Naive thymus-derived CD4-positive, alpha-beta T cell (primary cell): ENCODE data around the gene OR52E6. TPM values are rescaled to one million over a fixed set of nuclear protein-coding genes. Genes with fewer than 3 reads are reported as not detected.

Experiments used
- ATAC-seq: fragments of 150-1000 bp; cut with Tn5 transposase; 2 replicates; pipeline ENCODE4 v1.10.0; 2021; ENCODE audit warnings: mild to moderate bottlenecking, moderate library complexity
- CTCF ChIA-PET: fragments of 350-600 bp; sonication (Branson Sonifier 250); formaldehyde crosslinking; loops from one replicate; lab custom pipeline; 2021; ENCODE audit warnings: antibody characterized with exemption; lab: Charles Lee
- POLR2A ChIA-PET: fragments of 350-600 bp; sonication (Branson Sonifier 250); formaldehyde crosslinking; loops from one replicate; lab custom pipeline; 2021; ENCODE audit warnings: antibody characterized with exemption, inconsistent platforms; lab: Charles Lee
- DNase-seq, 9 donors: peaks; one replicate each; pipeline versions ENCODE4 v3.0.0 to v3.0.0-alpha.2; 2020 to 2022; ENCODE audit warnings: mixed read lengths in 1 of 9
- H3K27ac ChIP-seq: one replicate; pipeline ENCODE4 v1.7.0; 2013; ENCODE audit warnings: mild to moderate bottlenecking, low read depth, low read length, moderate library complexity
- H3K27me3 ChIP-seq, 2 donors: one replicate each; pipeline ENCODE4 v1.7.0; 2013; ENCODE audit warnings: low read length in 2 of 2, mild to moderate bottlenecking in 2 of 2, moderate library complexity in 2 of 2; ENCODE audit not compliant: control insufficient read depth in 2 of 2, insufficient read depth in 2 of 2
- H3K36me3 ChIP-seq, 3 experiments: 1 replicate in 2 of 3; 2 replicates in 1 of 3; pipeline ENCODE4 v1.7.0; 2013; ENCODE audit warnings: low read length in 3 of 3, mild to moderate bottlenecking in 3 of 3, moderate library complexity in 1 of 3; ENCODE audit not compliant: insufficient read depth in 3 of 3, control insufficient read depth in 2 of 3
- H3K4me1 ChIP-seq, 2 donors: one replicate each; pipeline ENCODE4 v1.7.0; 2013; ENCODE audit warnings: low read length in 2 of 2, mild to moderate bottlenecking in 2 of 2, moderate library complexity in 1 of 2; ENCODE audit not compliant: control insufficient read depth in 2 of 2, insufficient read depth in 2 of 2
- H3K4me3 ChIP-seq: 2 replicates; pipeline ENCODE4 v1.7.0; 2013; ENCODE audit warnings: mild to moderate bottlenecking, low read length
- H3K9me3 ChIP-seq, 3 experiments: 1 replicate in 2 of 3; 2 replicates in 1 of 3; pipeline ENCODE4 v1.7.0; 2013; ENCODE audit warnings: low read length in 3 of 3; ENCODE audit not compliant: control insufficient read depth in 2 of 3
- H3K27ac Mint-ChIP-seq, 9 donors: one replicate each; pipeline ENCODE4 v1.8.0; 2020 to 2022; ENCODE audit warnings: mixed read lengths in 9 of 9, mild to moderate bottlenecking in 8 of 9, moderate library complexity in 5 of 9, inconsistent platforms in 2 of 9
- H3K27me3 Mint-ChIP-seq, 5 donors: one replicate each; pipeline ENCODE4 v1.8.0; 2021 to 2022; ENCODE audit warnings: mixed read lengths in 5 of 5, mild to moderate bottlenecking in 1 of 5
- H3K36me3 Mint-ChIP-seq, 5 donors: one replicate each; pipeline ENCODE4 v1.8.0; 2020 to 2022; ENCODE audit warnings: mixed read lengths in 5 of 5, mild to moderate bottlenecking in 3 of 5, inconsistent platforms in 1 of 5
- H3K4me1 Mint-ChIP-seq, 7 donors: one replicate each; pipeline ENCODE4 v1.8.0; 2020 to 2022; ENCODE audit warnings: mixed read lengths in 7 of 7, mild to moderate bottlenecking in 3 of 7, inconsistent platforms in 1 of 7
- H3K4me3 Mint-ChIP-seq, 10 donors: one replicate each; pipeline ENCODE4 v1.8.0; 2020 to 2022; ENCODE audit warnings: mild to moderate bottlenecking in 10 of 10, mixed read lengths in 10 of 10, moderate library complexity in 6 of 10, inconsistent platforms in 2 of 10
- H3K9me3 Mint-ChIP-seq, 11 donors: one replicate each; pipeline ENCODE4 v1.8.0; 2020 to 2022; ENCODE audit warnings: mixed read lengths in 11 of 11, mild to moderate bottlenecking in 4 of 11, inconsistent platforms in 1 of 11, moderate library complexity in 1 of 11
- intact Hi-C, 2 donors: fragments of 100-400 bp; cut with micrococcal nuclease; formaldehyde crosslinking; loops; one replicate each; pipeline ENCODE4 v1.15.1; 2023
- polyA plus RNA-seq, 2 donors: library from polyadenylated mRNA; unstranded; fragments of 300-500 nt; fragmentation: Illumina TruSeq; gene quantifications; one replicate each; pipeline ENCODE4 v1.2.3, GENCODE V29; 2021
- total RNA-seq, 6 experiments: library from RNA in 5 of 6; stranded (reverse) in 5 of 6; gene quantifications; 1 replicate in 5 of 6; 2 replicates in 1 of 6; pipeline ENCODE4 v1.2.3 and lab custom pipeline; 2021 to 2026

The OR52E6 gene
- total and polyA plus RNA-seq, 7 experiments from 2014 or later, result not detected

DNA sequence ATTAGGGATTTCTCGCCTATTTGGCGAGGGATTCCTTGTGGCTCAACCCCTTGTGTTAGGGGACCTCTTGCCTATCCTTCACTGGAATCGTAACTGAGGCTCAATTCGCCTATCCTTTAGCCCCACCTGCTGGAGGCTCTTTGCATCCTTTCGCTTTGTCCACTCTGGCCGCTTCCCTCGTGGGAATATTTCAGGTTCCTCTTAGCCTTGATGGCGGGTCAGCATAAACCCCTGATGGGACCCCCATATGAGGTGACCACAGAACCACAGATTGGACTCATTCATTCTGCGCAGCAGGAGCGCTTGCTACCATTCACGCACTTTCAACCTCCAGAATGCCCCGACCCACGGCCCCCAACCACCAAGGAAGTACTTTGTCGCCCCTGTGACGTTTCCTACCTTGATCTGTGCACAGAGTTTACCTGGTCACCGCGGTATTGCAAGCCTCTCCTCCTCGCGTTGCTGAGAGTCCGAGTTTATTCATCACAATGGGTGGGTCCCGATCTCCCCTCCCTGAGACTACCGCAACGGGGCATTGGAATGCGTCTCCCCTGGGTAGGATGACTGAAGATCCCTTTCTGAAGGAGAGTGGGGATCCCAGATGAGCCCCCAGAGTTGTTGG is 33.1 kb downstream of the OR52E6 start, which contains the start of gene OR52N2:
TSS of gene OR52N2 (plus strand) at position 425 of the 622 bp plus-strand sequence. CDS start 11,412 bp downstream, outside the sequence.
- Mint-ChIP-seq H3K9me3 (peaks cover 3 to 9% (median 6%) of the 10 kb centered on the region in 11 donors), H3K27ac (peak within 1 kb of the TSS in 8 of 9 donors; percentile 1 to 87 (median 20)), H3K36me3 (peaks cover 0 to 4% (median 0%) of the 10 kb centered on the region in 5 donors), H3K27me3 (peaks cover 12 to 29% (median 25%) of the 10 kb centered on the region in 5 donors), H3K4me3 (peak within 1 kb of the TSS; percentile 86 to 95 (median 90)), H3K4me1 (peaks cover 7 to 16% (median 10%) of the 10 kb centered on the region in 7 donors)
- ChIA-PET CTCF (interaction anchor here (0.8 to 2.8 kb wide), 6 partner anchors 124 to 1172 kb away, joined by 4 to 11 read pairs (median 6); partner anchors contain the start of genes OR51D1 and TRIM5), POLR2A (no interaction called here)
- Histone ChIP-seq H3K27ac (no peak within 1 kb of the TSS), H3K4me1 (no peaks in the 10 kb centered on the region), H3K9me3 (peaks cover 0 to 5% (median 0%) of the 10 kb centered on the region in 3 experiments), H3K27me3 (peaks cover 0 to 6% of the 10 kb centered on the region in 2 donors), H3K4me3 (peak within 1 kb of the TSS; percentile 61), H3K36me3 (no peaks in the 10 kb centered on the region)
- ATAC-seq (peak; percentile 92), DNase-seq (peak; percentile 38 to 73 (median 66))
- intact Hi-C loops, result loop anchor here (1.0 to 5.0 kb wide), 7 partner anchors 124 to 1621 kb away; partner anchors contain the start of gene OR51D1 (in 1 of the 2)

DNA sequence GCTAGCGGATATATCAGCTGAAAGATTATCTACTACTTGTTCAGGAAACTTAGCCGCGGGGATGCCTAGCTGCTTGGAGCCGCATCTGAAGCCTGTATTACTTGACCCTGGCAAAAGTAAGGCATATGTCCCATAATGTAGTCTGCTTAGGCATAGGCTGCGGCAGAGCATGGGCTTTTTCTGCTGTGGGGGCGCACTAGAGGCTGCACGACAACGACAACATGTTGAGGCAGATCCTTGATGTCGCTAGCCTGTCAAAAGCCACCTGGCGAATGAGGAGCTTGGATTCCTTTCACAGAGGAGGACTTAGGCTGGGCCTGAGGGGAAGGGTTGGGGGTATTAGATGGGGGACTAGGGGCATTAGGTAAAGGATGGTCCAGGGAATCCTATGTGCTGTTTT is 34.1 kb downstream of the OR52E6 start:
- ATAC-seq, result no peak
- no peak for DNase-seq
- peaks cover 7 to 16% (median 10%) of the 10 kb centered on the region in 7 donors for H3K4me1 Mint-ChIP-seq
- Histone ChIP-seq H3K4me3 (no peak overlapping the region), H3K27ac (no peak overlapping the region), H3K4me1 (no peaks in the 10 kb centered on the region), H3K27me3 (peaks cover 0 to 6% of the 10 kb centered on the region in 2 donors), H3K9me3 (peaks cover 0 to 5% (median 0%) of the 10 kb centered on the region in 3 experiments), H3K36me3 (no peaks in the 10 kb centered on the region)
- intact Hi-C loops, result loop anchor here in 1 of 2 donors (5.0 kb wide), 1 partner anchor 1170 kb away; the partner anchor contains the start of gene OR51D1
- peaks cover 3 to 17% (median 11%) of the 10 kb centered on the region in 11 donors for H3K9me3 Mint-ChIP-seq
- peaks cover 0 to 9% (median 4%) of the 10 kb centered on the region in 5 donors for H3K36me3 Mint-ChIP-seq
- ChIA-PET CTCF (interaction anchor here (0.6 to 1.0 kb wide), 5 partner anchors 83 to 1620 kb away, joined by 3 to 4 read pairs (median 3); partner anchors contain the start of gene OR51D1), POLR2A (no interaction called here)
- H3K4me3 Mint-ChIP-seq, result no peak overlapping the region
- no peak overlapping the region for H3K27ac Mint-ChIP-seq
- H3K27me3 Mint-ChIP-seq, result peaks cover 12 to 33% (median 25%) of the 10 kb centered on the region in 5 donors

DNA sequence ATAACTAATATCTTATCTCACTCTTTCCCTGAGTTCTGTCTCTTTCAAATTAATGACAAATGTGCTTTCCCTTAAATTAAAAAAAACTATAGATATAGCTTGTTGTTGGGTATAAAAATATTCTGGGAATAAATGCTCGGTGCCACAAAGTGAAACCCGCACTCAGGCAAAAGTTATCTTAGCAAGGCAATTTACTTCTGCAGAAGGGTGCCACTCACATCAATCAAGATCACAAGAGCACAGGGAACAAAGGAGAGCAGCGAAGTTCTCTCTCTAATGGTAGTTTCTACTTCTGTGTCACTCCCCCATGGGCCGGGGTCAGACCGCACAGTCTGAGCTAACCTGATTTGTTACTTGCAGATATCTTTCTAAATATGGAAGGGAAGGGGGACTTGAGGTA is 37.7 kb downstream of the OR52E6 start:
- no peak overlapping the region for H3K27ac ChIP-seq
- peaks cover 2 to 10% (median 5%) of the 10 kb centered on the region in 7 donors for H3K4me1 Mint-ChIP-seq
- H3K36me3 ChIP-seq, result no peaks in the 10 kb centered on the region
- POLR2A ChIA-PET, result no interaction called here
- intact Hi-C loops, result no loop called here
- peaks cover 0 to 5% (median 0%) of the 10 kb centered on the region in 3 experiments for H3K9me3 ChIP-seq
- ATAC-seq, result no peak
- H3K27ac Mint-ChIP-seq, result no peak overlapping the region
- peaks cover 3 to 17% (median 11%) of the 10 kb centered on the region in 11 donors for H3K9me3 Mint-ChIP-seq
- no peak overlapping the region for H3K4me3 ChIP-seq
- peaks cover 0 to 9% (median 4%) of the 10 kb centered on the region in 5 donors for H3K36me3 Mint-ChIP-seq
- no peak for DNase-seq
- no peaks in the 10 kb centered on the region for H3K4me1 ChIP-seq
- no peak overlapping the region for H3K4me3 Mint-ChIP-seq
- H3K27me3 Mint-ChIP-seq, result peaks cover 13 to 33% (median 22%) of the 10 kb centered on the region in 5 donors
- no peaks in the 10 kb centered on the region for H3K27me3 ChIP-seq
- CTCF ChIA-PET, result no interaction called here

DNA sequence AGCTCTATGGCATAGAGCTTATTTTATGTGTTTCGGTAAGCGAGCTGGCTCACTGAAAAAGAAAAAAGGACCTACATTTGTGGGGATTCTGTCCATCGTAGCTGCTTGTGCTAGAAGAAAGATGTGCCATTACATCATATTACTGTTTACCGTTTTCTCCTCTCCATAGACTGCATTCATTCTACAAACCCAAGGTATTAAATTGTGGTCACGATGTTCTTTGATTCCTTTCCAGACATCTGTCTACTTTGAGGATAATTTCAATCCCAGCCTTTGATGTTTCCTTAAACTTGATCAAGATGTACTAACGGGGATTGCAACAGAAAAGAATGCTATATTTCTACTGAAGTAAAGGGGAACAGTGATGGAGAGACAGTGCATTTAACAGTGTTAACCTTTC is 45.2 kb downstream of the OR52E6 start:
- POLR2A ChIA-PET, result no interaction called here

DNA sequence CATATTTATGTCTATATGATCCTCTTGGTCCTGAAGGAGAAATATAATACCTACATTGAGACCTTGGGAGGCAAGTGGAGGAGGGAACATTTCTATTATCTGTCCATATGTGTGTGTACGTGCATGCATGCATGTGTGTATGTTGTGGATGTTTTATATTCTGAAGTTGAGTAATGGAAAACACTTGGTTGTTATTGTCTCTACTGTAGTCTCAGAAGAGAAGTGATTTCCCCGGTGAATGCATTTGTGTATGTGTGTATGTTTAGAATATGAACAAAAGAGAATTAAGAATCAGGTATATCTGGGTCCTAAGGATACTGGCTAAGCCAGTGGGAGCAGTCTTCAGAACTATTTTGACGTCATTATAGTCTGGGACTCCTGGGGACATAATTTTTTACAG is 50.5 kb downstream of the OR52E6 start, which contains the start of gene OR52N1:
TSS of gene OR52N1 (minus strand) at position 101 of the 400 bp plus-strand sequence. CDS start 2,449 bp downstream, outside the sequence.
- no peaks in the 10 kb centered on the region for H3K4me1 ChIP-seq
- H3K4me3 ChIP-seq, result no peak within 1 kb of the TSS
- H3K27ac Mint-ChIP-seq, result no peak within 1 kb of the TSS
- H3K9me3 Mint-ChIP-seq, result no peaks in the 10 kb centered on the region
- no peak for DNase-seq
- no peaks in the 10 kb centered on the region for H3K36me3 Mint-ChIP-seq
- ChIA-PET POLR2A (no interaction called here), CTCF (no interaction called here)
- no peaks in the 10 kb centered on the region for H3K9me3 ChIP-seq
- H3K4me1 Mint-ChIP-seq, result no peaks in the 10 kb centered on the region
- ATAC-seq, result no peak
- intact Hi-C loops, result no loop called here
- no peak within 1 kb of the TSS for H3K27ac ChIP-seq
- H3K4me3 Mint-ChIP-seq, result no peak within 1 kb of the TSS
- H3K27me3 ChIP-seq, result no peaks in the 10 kb centered on the region
- H3K36me3 ChIP-seq, result no peaks in the 10 kb centered on the region
- H3K27me3 Mint-ChIP-seq, result peaks cover 0 to 15% (median 11%) of the 10 kb centered on the region in 5 donors

More for the DNA sequence above, 45.2 kb downstream of the OR52E6 start:
- DNase-seq, result no peak
- no peaks in the 10 kb centered on the region for H3K9me3 ChIP-seq
- intact Hi-C loops, result no loop called here
- H3K9me3 Mint-ChIP-seq, result no peaks in the 10 kb centered on the region
- no peak for ATAC-seq
- H3K4me1 Mint-ChIP-seq, result no peaks in the 10 kb centered on the region
- no peaks in the 10 kb centered on the region for H3K4me1 ChIP-seq
- peaks cover 0 to 6% of the 10 kb centered on the region in 2 donors for H3K27me3 ChIP-seq
- H3K27ac Mint-ChIP-seq, result no peak overlapping the region
- H3K36me3 ChIP-seq, result no peaks in the 10 kb centered on the region
- CTCF ChIA-PET, result interaction anchor here (0.6 kb wide), 1 partner anchor 401 kb away, joined by 3 read pairs; no protein-coding TSS in a partner anchor
- no peak overlapping the region for H3K4me3 Mint-ChIP-seq
- H3K27me3 Mint-ChIP-seq, result peaks cover 7 to 39% (median 30%) of the 10 kb centered on the region in 5 donors
- H3K27ac ChIP-seq, result no peak overlapping the region
- H3K36me3 Mint-ChIP-seq, result no peaks in the 10 kb centered on the region
- H3K4me3 ChIP-seq, result no peak overlapping the region
